Measurements from ENCODE around the gene CTXND1. TPM values are rescaled to one million over a fixed set of nuclear protein-coding genes. Genes with fewer than 3 reads are reported as not detected.

CTXND1 gene
- total RNA-seq, 1 donor from 2014 or later, result not detected

DNA sequence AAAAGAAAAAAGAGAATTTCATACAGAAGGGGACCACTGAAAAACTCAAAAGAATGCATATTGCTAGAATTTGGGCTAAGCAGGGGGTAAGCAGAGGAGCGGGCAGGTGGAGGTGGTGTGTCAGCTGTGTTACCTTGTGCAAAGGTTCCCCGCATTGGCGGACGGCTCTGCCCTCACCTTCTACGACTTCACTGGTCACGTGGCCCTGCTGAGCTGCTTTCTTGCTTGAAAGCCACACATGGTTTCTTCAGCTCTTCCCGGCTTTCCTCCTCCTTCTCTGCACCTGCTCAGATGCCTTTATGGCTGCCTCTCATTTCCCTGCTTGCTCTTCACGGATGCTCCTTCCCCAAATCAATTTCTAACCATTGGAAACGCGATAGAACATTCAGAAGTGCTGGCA lies 68.7 kb downstream of the CTXND1 start:
- DNase-seq (ENCODE audit: low read depth in 2 of 2), result no peak

GRCh38 chr15:80182611-80183261 lies 69.3 kb downstream of the CTXND1 start:
- peak in 1 of 2 donors; percentile 44 for DNase-seq (ENCODE audit: low read depth in 2 of 2)

DNA sequence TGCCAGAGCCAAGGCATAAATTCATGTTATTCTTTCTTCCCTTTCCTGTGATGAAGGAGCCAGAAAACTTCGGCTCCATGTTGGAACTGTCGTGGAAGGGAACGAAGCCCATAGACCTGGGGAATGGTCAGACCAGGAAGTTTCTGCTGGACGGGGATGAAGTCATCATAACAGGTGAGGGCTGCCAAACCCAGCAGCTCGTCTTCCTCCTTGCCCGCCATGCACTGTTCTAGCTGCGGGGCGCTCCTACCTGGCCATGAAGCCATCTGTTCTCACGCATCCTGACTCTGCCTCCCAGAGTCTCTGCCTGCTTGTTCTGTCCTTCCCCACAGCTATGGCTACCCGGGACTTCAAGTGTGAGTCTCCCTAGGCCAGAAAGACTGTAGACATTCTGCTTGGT lies 71.0 kb downstream of the CTXND1 start:
- no peak for DNase-seq (ENCODE audit: low read depth in 2 of 2)

DNA sequence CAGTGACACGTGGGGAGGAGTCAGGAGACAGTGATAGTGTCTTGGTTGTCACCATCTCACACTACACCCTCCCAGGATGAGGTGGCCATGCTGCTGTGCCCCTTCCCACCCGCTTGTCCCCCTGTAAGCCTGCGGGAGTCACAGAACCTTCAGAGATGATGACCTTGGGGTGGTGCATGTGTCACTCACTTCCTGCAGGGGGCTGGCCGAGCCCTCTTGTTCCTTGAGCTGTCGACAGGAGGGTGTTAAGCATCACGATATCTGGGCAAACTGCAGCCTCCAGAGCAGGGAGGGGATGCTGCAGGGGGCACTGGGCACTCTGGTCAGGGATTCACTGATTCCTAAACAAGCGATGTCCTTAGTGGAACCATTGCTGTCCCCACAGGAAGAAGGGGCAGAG lies 71.5 kb downstream of the CTXND1 start:
- no peak for DNase-seq (ENCODE audit: low read depth in 2 of 2)

- no peak for DNase-seq (ENCODE audit: low read depth in 2 of 2)
Observed at GRCh38 chr15:80179935-80180334, 72.1 kb downstream of the CTXND1 start.

- peak; percentile 21 to 89 for DNase-seq (ENCODE audit: low read depth in 2 of 2)
Observed at GRCh38 chr15:80179025-80179759, 72.8 kb downstream of the CTXND1 start.

GRCh38 chr15:80177156-80177555 lies 74.9 kb downstream of the CTXND1 start:
- DNase-seq (ENCODE audit: low read depth in 2 of 2), result no peak

GRCh38 chr15:80176443-80176842 lies 75.6 kb downstream of the CTXND1 start:
- peak in 1 of 2 donors; percentile 34 for DNase-seq (ENCODE audit: low read depth in 2 of 2)

GRCh38 chr15:80175436-80175835 lies 76.6 kb downstream of the CTXND1 start:
- DNase-seq (ENCODE audit: low read depth in 2 of 2), result no peak

DNA sequence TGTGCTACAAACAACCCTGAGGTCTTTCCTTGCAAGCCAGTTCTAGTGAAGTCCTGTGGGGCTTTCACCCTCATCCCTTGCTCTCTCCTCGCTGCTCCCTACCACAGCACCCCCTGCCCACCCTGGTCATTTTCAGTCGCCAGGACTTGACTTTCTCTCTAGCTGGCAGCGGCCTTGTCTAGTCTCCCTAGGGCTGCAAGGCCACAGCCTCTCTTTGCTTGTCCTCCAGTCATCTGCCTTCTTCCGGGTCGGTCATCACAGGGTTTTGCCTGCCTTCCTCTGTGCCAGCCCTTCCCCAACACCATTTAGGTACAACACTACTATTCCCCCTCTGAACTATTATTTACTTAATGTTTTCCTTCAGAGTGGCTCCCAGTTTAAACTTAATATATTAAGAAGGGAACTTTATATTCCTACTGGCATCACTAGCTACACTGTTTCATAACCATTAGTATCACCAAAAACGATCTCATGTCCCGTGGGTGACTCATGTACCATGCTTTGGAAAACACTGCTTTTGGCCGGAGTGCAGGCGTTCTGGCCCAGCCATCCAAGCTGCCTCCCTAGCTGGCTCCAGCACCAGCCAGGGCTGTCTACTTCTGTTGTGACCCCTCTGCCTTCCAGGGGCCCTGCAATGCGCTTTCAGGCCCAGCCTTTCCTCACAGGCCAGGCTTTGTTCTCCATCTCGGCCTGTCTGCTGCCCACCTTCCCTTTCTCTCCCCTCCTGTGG lies 77.8 kb downstream of the CTXND1 start:
- peak in 1 of 2 donors; percentile 30 for DNase-seq (ENCODE audit: low read depth in 2 of 2)

DNA sequence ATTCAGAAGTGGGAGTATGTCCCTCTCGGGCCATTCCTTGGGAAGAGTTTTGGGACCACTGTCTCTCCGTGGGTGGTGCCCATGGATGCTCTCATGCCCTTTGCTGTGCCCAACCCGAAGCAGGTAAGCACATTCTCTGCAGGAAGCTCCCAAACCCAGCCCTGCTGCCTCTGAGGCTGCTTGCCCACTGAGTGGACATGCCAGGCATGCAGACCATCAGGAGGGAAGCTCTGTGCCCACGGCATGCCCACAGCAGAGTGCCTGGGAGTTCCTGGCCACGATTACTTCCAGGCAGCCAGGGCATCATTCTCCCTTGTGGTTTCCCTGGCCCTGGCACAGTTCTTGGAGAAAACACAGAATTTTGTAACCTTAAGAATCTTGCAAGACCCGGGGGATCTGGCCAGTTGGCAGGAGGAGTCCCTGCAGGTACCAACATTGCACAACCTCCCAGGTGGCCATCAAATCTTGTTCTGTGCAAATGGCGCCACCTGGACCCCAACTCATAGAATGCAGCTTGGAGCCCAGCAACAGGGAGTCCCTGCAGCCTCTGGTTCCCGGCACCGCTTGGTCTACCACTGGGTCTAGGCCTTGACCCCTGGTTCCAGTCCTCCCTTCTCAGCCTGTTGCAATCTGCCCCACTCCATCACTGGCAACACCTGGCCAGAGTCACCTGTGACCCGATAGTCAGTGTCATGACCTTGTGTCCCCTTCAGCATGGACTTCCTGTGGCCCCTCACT lies 78.8 kb downstream of the CTXND1 start:
- DNase-seq (ENCODE audit: low read depth in 2 of 2), result peak; percentile 55 to 70

- DNase-seq (ENCODE audit: low read depth in 2 of 2), result no peak
Observed at GRCh38 chr15:80172401-80172800, 79.6 kb downstream of the CTXND1 start.

DNA sequence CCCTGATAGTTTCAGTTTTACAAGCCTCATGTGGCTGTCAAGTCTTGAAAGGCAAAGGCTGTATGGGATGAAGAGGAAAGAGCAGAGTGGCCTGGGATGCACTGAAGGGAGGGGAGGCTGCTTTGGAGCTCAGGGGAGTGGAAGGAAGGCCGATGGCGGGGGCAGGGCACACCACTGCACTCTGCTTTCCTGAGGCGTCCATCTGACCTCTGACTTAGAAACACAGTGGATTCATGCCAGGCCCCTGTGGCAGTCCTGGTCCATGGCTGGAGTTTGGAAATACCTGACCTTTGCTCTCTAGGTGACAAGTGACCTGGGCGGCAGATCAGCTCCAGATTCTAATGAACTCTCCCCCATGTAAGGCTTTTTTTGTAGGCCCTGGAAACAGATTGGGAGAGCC lies 80.2 kb downstream of the CTXND1 start:
- no peak for DNase-seq (ENCODE audit: low read depth in 2 of 2)

- no peak for DNase-seq (ENCODE audit: low read depth in 2 of 2)
Observed at GRCh38 chr15:80170596-80170995, 81.4 kb downstream of the CTXND1 start.

GRCh38 chr15:80169768-80170357 lies 82.2 kb downstream of the CTXND1 start:
- DNase-seq (ENCODE audit: low read depth in 2 of 2), result no peak

GRCh38 chr15:80168421-80168820 lies 83.6 kb downstream of the CTXND1 start:
- DNase-seq (ENCODE audit: low read depth in 2 of 2), result no peak

GRCh38 chr15:80167936-80168335 lies 84.1 kb downstream of the CTXND1 start:
- no peak for DNase-seq (ENCODE audit: low read depth in 2 of 2)

DNA sequence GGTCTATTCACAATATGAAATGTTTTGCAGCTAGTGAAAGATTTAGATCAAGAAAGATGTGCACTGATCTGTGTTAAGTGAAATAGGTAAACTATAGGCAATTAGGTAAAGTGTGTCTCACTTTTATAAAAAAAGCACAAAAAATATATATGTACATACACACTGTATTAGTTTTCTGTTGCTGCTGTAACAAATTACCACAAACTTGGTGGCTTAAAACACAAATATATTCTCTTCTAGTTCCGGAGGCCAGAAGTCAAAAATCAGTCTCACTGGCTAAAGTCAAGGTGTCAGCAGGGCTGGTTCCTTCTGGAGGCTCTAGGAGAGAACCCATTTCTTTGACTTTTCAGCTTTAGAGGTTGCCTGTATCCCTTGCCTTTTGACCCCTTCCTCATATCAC lies 88.1 kb downstream of the CTXND1 start:
- DNase-seq (ENCODE audit: low read depth in 2 of 2), result no peak

- no peak for DNase-seq (ENCODE audit: low read depth in 2 of 2)
Observed at GRCh38 chr15:80163217-80163616, 88.8 kb downstream of the CTXND1 start.

DNA sequence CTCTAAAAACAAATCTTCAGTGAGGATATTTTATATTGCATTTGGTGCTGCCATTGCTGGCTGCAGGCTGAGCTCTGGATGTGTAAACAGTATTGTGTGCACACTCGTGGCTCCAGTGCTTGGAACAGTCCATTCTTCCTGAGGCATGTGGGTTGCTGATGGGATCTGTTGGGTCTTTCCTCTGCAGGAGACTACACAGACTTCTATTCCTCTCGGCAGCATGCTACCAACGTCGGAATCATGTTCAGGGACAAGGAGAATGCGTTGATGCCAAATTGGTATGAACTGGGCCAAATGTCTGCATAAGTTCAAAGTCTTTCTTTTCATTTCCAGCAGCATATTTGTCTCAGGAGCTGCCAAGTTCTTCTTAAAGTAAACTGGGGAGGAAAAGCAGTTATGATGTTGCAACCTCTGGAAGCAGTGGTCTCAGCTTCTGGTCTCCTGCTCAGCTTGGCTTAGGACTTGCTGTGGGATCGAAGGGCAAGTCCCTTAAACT lies 89.9 kb downstream of the CTXND1 start:
- no peak for DNase-seq (ENCODE audit: low read depth in 2 of 2)

DNA sequence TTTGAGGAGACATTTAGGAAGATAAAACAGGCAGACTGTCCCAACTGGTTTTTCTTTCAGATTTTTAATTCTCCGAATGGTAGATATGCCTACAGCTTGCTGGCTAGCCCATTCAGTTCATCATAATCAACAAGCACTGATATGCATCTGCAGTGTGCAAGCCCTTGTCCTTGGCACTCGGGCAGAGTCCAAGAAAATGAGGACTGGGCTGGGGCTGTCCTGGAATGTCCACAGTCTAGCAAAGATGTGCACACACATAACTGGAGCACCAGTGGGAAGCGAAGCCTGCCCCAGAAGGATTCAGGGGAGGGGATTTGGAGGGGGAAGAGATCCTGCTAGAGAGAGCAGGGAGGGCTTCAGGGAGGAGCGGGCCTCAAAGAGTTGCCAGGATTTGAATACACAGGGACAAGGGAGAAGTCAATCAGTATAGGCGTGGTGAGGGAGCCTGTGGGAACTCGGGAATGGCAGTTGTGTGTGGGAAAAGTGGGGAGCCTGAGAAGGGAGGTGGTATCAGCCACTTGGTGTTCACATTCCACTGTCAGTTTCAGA lies 90.5 kb downstream of the CTXND1 start:
- no peak for DNase-seq (ENCODE audit: low read depth in 2 of 2)
